HG02852 (cell line): ENCODE data around the gene MICAL3.

Experiments used
- ATAC-seq: cut with Tn5 transposase; IDR thresholded peaks from one replicate; pipeline ENCODE4 v1.9.1; 2021; ENCODE audit warnings: mild to moderate bottlenecking, moderate library complexity; ENCODE audit not compliant: unreplicated experiment

The MICAL3 gene

DNA sequence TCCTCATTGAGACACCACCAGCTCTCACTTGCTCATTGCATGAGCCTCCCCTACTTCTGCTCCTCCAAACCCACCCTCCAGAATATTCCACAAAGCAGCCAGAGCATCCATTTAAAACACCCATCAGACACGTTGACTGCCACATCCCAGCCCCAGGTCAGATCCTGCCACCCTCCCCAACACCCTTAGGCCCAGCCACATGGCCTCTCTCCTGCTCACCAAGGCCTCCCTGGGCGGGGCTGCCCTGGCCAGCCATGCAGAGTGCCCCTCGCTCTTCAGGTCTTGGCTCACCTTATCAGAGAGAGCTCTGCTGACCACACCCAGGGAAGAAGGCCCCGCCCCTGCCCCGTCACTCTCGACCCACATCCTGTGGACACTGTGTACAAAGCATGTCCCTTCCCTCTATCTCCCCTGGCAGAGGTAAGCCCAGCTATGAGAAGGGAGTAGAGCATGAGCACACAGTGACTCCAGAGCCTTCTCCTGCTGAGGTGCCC, 106.8 kb downstream of the MICAL3 start:
- no peak for ATAC-seq

DNA sequence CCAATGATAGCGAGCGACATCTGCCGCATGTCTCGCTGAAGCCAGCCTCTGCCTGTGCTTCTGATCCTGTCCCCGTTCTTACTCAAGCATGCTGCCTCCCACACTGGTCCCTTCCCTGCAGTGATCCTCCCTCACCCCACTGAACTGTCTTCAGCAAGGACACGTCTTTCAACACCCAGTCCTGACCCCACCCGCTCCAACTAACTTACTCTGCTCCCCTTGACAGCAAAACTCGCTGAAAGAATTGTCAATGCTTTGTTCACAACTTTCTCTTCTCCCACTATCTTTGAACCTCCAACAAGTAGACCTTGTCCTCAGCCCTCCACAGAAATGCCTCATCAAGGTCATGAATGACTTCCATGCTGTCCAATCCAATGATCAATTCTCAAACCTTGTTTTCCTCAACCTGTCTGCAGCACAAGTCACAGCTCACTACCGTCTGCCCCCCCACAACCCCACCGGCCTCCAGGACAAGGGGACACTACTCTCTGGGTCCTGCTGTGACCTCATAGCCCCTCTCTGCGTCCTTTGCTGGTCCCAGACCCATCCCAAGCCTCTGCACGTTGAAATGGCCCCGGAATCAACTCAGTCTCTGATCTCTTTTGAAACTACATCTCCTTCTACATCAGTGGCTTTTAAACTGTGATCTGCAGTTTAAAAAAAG, 108.0 kb downstream of the MICAL3 start:
- no peak for ATAC-seq

DNA sequence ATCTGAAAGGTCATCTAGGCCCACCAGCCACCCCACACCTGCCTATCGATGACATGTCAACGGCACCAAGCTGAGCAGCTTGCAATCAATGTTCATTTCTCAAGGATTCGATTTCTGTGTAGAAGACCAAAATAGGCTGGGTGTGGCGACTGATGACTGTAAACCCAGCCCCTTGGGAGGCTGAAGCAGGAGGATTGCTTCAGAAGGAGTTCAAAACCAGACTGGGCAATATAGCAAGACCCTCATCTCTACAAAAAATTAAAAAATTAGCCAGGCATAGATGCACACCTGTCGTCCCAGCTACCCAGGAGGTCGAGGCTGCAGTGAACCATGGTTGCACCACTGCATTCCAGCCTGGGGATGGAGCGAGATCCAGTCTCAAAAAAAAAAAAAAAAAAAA, 108.7 kb downstream of the MICAL3 start:
- ATAC-seq: no peak

DNA sequence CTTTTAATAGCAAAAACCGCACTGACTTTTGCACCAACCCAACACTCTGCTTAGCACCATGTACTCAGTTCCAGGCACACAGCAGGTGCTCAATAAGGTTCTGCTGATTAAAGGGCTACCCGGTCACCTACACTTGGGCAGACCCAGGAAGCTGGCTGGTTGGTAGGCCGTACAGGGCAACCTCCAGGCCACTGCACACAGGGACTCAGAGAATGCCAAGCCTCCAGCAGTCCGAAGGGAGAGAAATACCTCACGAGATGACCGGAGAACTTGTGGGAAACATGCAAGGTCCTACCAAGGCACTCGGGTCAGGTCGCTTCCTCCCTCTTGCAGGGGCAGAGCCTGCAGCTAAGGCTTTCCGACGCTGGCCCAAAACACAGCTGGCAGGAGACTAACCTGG, 109.2 kb downstream of the MICAL3 start:
- no peak for ATAC-seq

DNA sequence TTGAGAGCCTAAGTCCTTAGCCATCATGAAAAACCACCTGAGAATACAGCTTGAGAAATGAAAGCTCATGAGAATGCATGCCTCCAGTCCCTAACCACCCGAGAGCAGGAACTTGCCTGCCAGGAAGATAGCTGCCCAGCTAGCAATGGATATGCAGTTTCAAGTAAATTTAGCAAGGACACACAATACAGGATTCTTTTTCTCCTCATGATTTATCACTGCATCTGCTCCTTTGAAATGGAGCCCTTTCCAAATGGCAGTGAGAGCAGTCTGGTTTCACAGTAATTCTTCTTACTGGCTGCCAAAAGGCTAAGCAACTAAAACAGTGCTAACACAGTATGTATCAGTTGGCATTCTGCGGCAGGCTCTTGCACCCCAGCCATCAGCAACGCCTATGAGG, 109.9 kb downstream of the MICAL3 start:
- no peak for ATAC-seq

DNA sequence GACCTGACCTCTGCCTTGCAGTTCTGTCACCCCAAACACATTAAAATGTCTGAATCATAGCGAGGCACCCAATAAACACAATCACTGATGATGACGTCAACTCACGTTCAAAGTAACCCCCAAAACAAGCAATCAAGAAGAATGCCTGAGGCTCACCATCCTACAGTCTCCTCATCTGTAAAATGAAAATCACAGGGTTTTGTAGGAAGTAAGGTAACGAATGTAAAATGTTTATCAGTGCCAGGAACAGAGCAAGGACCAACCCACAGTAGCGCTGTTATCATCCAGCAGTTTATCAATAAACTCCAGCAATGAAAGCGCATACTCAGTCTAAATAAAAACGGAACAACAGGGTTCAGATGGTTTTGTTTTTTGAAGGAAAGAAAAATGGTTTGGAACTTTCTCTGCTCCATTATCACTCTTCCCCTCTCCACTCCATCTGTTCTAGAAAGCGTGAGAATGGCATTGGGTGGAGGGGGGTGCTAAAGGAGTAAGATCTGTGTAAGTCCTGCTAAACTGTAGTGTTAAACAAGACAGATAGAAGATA, 110.5 kb downstream of the MICAL3 start:
- ATAC-seq: no peak

DNA sequence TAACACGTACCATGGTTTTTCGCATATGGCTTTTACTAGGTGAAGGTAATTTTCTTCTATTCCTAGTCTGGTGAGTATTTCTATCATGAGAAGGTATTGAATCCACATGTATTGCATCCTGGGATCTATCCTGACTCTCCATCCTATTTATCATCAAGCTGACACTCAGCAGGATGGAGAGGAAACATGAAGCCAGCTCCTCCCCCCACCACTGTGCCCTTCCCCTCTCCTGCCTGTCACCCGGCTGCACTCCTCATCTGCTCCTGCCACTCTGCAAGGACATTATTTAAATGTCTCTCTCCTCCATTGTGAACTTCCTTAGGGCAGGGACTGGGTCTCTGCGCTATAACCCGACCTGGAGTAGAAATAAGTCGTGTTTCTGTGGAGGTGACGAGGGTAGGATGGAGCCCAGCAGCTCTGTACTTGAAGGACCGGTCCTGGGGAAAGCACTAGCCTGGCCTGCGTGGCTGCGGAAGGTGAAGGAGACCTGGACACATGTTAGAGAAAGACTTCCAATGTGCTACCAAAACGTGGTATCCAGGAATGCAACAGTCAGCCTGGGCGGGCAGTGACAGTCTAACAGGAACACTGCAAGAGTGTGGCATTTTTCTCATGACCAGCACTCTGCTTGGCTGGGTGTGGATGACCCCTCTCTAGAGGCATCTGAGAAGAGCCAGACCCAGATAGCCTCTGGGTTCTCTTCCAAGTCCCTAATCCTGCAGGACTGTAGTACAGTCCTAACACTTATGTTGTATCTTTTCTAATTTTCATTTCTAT, 111.2 kb downstream of the MICAL3 start:
- ATAC-seq: no peak

DNA sequence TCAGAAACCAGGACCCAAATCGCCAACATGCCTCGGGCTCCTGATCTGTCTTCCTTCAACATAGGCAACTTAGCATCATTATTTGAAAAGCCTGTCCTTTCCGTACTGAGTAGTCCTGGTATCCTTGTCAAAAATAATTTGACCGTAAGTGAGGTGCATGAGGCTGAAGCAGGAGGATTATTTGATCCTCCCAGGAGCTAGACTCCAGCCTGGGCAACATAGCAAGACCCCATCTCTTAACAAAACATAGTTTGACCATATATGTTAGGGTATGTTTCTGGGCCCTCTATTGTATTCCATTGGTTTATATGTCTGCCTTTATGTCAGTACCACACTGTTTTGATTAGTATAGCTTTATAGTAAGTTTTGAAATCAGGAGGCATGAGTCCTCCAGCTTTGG, 112.5 kb downstream of the MICAL3 start:
- no peak for ATAC-seq

DNA sequence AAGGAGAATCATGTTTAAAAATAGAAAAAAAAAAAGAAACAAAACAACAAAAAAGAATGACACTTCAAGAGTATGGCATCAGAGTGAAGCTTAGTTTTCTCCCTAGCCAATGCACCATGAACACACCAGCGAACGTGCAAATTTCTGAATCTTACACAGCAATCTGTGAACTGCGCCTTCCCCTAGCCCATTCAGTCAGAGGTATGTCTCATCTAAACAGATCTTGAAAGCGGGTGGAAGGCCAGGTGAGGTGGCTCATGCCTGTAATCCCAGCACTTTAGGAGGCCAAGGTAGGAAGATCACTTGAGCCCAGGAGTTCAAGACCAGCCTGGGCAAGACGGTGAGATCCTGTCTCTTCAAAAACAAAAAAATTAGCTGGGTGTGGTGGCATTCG, 113.1 kb downstream of the MICAL3 start:
- ATAC-seq: no peak

DNA sequence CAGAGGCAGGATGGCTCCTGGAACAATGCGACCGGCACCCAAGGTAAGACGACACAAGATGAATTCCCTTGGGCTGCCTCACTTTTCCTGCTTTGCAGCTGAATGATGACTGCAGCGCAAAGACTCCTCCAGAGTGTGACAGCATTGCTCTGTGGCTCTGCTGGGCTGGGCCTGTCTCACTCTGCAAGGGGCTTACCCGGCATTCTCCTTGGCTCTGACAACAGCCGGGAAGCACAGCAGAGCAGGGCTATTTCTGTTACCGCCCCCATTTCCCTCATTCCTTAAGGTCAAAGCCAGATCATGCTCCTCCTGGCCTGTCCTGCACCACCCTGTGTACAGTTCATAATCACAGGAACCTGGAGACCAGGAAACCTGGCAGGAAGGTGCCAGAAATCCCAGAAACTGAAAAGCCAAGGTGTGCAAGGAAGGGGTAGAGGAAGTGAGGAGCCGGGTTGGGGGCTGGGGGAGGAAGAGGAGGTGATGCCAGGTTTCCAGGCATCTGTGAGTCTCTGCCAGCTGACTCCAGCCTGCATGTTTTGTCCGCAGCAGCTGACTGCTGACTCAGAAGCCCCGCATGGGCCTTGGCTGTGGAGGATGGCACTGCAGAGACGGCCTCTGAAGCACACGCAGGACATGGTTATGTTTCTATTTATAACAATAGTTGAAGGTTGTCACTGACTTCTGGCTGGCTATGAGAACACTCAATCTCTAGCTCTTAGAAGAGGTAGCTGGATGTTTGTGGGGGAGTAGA, 113.6 kb downstream of the MICAL3 start:
- ATAC-seq: no peak

DNA sequence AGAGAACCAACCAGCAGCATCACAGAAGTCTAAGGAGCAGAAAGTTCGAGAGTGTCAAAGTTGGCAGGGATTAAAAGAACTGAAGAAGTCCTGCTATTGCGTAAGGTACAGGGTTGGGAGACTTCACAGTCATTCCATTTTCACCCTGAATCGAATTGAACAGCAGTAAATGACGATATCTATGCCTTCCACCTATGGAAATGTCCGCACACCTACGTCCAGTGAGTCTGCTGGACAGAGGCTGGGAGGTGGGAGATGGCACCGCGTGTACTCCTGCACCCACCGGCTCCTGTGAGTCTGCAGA, 116.7 kb downstream of the MICAL3 start:
- no peak for ATAC-seq

DNA sequence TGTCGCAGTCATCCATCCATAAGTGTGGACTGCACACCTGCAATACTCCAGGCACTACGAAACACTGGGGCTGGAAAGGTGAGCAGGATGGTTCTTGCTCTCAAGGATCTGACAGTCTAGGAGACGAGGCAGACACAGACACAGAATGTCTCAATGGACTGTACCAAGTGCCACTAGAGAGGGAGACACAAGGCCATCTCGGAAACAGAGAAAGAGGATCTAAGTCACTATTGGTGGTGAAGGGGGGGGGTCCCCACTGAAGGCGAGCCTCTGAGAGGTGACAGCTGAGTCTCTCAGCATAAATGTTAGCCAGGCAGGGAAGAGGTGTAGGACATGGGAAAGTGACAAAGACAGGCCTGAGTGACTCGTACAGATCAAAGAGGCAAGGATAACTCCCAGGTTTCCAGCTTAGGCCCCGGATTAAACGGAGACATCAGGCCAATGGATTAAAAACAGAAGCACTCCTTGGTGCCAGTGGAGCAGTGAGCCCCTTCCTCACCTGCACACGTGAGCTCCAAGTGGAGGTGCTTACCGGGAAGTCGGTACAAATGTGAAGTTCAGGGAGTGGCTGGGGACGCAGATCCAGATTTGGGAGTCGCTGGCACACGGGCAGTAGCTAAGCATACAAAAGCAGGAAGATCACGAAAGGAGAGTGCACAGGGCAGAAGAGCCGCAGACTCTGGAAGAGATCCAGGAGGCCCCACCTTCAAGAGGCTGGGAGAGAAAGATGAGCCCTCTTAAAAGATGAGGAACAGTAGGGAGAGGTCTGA, 117.2 kb downstream of the MICAL3 start:
- ATAC-seq: no peak

DNA sequence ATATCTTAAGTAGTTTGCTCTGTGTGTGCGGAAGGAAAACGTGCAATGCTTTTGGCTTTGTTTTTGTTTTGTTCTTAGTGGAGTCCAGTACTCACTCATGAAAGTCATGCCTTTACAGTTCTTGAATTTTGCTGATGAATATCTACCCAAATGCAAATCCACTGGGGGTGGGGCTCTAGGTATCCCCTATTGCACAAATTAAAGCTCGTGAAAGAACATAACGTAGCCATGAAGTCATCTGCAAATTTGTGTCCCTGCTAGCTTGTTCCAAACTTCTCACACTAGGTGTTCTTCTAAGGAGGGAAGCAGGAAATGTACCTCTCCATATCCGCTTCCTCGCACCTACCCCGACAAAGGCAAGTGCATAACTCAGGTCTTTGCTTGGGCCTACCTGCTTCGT, 118.9 kb downstream of the MICAL3 start:
- no peak for ATAC-seq

DNA sequence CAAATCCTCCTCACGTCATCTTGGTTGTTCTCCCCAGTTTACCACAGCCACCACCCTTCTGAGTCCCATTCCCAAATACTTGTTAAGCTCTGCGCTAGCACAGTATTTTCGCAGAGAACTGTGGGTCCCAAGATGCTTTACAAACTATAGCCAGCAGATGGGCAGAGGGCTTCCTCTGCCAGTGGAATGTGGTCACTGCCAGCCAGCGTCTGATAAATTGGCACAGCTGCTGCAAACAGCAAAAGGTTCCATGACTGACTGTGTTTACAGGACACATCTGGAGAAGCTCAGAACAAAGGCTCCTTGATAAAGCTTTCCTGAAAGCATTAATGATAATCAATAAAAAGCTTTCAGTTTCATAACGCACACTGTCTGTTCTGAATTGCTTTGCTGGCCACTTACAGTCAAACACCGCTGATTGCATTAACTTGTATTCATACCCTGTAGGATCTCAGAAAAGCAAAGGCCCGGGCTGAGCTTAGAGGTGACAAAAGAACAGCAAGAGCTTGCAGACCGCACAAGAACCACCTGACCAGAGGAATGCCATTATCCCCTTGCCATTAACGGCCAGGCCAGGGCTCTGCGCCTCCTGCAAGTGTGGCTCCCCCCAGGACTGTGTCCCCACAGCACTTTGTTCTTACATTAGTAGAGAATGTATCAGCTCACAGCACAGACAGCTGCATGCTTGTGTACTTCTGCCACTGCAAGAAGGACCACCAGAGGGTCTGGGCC, 120.6 kb downstream of the MICAL3 start:
- no peak for ATAC-seq

DNA sequence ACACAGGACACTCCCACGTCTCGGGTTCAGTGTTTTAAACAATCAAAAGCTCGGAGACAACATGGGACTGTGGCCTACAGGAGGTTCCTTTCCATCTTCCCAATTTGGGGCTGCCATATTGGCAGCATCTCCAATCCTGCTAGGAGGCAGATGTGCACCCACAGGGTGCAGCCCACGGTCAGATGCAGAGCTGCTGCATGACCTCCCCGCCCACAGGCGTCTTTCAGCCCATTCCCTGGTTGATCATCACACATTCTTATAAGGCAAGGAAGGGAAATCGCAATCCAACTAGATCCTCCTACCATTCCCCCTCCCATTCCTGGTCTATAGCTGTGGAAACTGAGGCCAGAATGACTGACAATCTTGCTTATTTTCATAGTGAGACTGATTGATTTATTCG, 121.4 kb downstream of the MICAL3 start:
- ATAC-seq: no peak

DNA sequence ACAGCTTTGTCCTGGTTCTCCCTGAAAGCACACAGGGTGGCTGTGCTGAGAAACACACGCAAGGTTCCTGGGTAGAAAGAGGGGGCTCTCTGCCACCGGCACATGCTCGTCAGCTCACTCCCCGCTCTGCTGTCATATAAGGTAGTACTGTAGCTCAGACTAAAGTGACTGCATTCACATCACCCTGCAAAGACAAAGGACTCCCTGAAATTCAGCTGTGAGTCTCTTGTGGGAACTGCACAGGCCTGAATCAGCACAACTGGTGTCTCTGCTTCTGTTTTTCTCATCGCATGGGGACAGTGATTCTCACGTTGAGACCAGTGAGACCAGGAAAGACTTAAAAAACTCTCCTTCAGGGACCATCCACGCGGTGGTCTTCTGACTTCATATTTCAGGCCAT, 126.0 kb downstream of the MICAL3 start:
- no peak for ATAC-seq

DNA sequence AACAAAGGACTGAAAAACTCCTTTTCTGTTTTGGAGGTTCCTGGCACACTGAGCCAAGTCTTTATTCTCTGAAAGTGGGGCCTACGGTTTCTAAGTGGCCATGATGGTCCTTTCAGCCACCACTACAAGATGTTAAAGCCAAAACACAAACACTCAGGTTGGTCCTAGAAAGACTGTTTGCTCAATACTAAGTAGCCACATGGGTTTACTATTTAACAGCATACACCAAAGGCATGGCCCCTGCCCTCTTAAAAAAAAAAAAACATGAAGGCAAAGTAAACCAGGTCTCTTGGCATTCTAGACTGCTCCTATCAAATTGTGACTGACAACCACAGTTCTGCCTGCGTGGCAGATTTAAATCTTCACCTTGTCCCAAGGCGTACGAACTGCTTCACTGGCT, 126.5 kb downstream of the MICAL3 start:
- no peak for ATAC-seq

DNA sequence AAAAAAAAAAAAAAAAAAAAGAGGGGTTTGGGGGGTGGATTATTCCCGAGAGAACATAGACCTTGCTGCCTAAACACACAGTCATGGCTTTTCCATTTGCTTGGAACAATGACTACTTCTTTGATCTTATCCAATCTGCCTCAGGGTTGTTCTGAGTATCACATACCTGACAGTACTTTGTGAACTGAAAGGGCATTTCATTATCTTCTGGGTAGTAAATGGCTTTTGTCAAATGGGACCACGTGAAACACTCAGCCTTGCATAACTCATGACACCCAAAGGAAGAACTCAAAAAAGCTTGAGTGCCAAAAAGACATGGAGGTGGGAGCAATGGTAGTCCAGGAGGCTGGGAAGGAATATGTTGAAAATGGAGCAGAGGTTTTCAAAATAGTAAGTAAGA, 126.9 kb downstream of the MICAL3 start:
- no peak for ATAC-seq

DNA sequence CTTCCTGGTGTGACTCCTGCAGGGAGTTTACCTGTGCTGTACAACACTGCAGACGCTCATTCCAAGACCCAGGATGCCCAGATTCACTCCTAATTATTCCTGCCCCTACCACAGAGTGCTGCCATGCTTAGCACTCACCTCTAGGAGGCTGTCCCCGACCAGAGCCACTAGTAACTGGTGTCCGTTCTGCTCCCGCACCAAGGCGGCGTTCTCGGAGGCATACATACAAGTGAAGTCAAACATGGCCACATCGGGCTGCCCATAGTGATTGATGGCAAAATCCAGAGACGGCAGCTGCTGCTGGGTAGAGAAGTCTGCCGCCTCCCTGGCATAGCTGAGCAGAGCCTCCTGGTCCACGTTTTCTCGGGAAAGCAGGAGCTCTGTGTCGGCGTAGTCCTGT, 127.8 kb downstream of the MICAL3 start:
- no peak for ATAC-seq

DNA sequence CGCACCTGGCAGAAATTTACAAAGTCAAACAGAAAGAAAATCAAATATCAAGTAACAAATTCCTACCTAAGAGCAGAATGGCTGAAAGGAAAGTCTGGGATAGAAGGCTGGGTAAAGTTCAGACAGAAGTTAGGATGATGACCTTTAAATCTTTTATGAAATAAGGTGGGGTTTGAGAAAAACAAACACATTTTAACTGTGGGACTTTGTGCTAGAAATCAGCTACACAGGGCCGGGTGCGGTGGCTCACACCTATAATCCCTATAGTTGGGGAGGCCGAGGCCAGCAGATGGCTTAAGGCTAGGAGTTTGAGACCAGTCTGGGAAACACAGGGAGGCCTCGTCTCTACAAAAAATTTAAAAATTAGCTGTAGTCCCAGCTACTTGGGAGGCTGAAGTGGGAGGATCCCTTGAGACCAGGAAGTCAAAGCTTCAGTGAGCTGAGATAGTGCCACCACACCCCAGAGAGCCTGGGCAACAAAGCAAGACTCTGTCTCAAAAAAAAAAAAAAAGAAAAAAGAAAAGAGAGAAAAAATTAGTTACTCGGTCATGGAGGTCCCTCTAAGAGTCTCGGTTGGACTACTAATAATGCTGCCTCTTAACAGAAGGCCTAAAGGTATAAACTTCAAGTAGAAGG, 130.3 kb downstream of the MICAL3 start:
- no peak for ATAC-seq
